Heart left ventricle (tissue), 13 donors: Measurements from ENCODE around the gene ZNF324B.
A peak's percentile ranks its signal among the peaks of the same experiment; 100 is the strongest.

Source experiments
- CTCF ChIP-seq, 12 donors: fragments of 200-600 bp; sonication (generic) in 4 of 12; IDR thresholded peaks; one replicate each; pipeline versions ENCODE4 v1.5.0 to v1.8.0; 2018 to 2022; ENCODE audit warnings: antibody characterized with exemption in 12 of 12, mild to moderate bottlenecking in 5 of 12
- POLR2A ChIP-seq, 2 donors: fragments of 450-650 bp; IDR thresholded peaks; one replicate each; pipeline ENCODE4 v1.6.1; 2017; ENCODE audit warnings: antibody characterized with exemption in 2 of 2, mild to moderate bottlenecking in 2 of 2, moderate library complexity in 2 of 2
- donor health status: ischemic (EF 13 %, LVEDD 7.1; RV severe dilation, severe dysfunction).
- donor health status: DM: no; HTN: yes; CAD: no.
- donor health status: DM: no; HTN: no; CAD: no.
- donor health status: ischemic (EF 25% LVEDD 6.9; RV normal size, moderate dysfunction).
- donor health status: ischemic (EF 25% LVEDD 5.7; RV mildly dilated, moderate dysfunction).
- donor health status: ischemic (EF 35%, LVEDD 5.7; RV mildly dilated, moderate dysfunction).
- donor health status: nonischemic (EF 11% LVEDD 7.7; RV severe dilation, severe dysfunction).
- donor health status: DM: yes; HTN: yes; CAD: no.
- donor health status: PGD.
- donor health status: ischemic (EF 29% LVEDD 5.4; RV normal size, mild dysfunction).
- donor health status: nonischemic (EF 23%, LVEDD 6.1; RV moderate dilation, normal function).

GRCh38 chr19:58439576-58440554, 11.6 kb upstream of the ZNF324B start, which contains the start of gene ZNF132:
- peak in 1 of 2 donors; percentile 54 for TF ChIP-seq POLR2A (IDR thresholded peaks at IDR 0.05)
- TF ChIP-seq CTCF (IDR thresholded peaks at IDR 0.05): no peak
